NCI-H2227 (cell line): ENCODE data around the gene TSPAN33.
"Not testable (repeated sequence)": the region's sequence is repeated elsewhere in the genome, so short reads cannot be mapped to it uniquely, and the experiment has no call there.

ENCODE experiments used
- DNase-seq: peaks from one replicate; lab custom pipeline; 2025; ENCODE audit not compliant: unreplicated experiment; lab: John Stamatoyannopoulos, UW

TSPAN33 gene

DNA sequence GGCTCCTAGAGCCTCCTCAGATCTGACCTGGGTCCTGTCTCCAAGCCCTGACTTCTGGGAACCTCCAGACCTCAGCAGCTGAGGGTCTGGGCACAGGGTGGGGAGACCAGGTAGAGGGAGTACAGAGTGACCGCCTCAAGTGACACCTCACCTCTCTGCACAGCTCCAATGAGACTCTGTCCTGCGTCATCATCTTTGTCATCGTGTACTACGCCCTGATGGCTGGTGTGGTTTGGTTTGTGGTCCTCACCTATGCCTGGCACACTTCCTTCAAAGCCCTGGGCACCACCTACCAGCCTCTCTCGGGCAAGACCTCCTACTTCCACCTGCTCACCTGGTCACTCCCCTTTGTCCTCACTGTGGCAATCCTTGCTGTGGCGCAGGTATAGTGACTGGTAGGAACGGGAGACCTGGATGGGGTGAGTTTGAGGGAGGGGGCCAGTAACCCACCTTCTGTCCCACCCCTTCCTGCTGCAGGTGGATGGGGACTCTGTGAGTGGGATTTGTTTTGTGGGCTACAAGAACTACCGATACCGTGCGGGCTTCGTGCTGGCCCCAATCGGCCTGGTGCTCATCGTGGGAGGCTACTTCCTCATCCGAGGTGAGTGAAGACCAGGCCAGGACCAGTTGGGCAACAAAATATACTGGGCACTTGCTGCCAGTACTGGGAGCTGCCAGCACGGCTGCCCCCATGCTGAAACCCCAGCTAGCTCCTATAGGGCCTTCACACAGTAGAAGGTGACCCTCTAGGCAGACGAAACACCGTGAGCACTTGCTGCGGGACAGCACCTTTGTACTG lies 61.7 kb downstream of the TSPAN33 start:
- DNase-seq = no peak

DNA sequence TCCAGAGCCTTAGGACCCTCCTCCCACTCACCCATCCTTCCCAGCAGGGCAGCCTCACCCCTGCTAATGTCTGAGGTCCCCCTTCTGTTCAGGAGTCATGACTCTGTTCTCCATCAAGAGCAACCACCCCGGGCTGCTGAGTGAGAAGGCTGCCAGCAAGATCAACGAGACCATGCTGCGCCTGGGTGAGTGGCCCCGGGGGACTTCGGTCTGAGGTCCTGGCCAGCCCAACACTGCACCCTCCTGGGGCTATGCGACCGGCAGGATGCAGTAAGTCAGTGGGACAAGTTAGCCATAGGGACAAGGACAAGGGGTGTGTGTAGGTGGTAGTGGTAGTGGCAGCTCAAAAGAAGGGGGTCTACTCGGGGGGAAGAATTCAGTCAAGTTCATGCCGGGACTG lies 64.2 kb downstream of the TSPAN33 start:
- no peak for DNase-seq

GRCh38 chr7:129209067-129209926 lies 64.8 kb downstream of the TSPAN33 start:
- no peak for DNase-seq

DNA sequence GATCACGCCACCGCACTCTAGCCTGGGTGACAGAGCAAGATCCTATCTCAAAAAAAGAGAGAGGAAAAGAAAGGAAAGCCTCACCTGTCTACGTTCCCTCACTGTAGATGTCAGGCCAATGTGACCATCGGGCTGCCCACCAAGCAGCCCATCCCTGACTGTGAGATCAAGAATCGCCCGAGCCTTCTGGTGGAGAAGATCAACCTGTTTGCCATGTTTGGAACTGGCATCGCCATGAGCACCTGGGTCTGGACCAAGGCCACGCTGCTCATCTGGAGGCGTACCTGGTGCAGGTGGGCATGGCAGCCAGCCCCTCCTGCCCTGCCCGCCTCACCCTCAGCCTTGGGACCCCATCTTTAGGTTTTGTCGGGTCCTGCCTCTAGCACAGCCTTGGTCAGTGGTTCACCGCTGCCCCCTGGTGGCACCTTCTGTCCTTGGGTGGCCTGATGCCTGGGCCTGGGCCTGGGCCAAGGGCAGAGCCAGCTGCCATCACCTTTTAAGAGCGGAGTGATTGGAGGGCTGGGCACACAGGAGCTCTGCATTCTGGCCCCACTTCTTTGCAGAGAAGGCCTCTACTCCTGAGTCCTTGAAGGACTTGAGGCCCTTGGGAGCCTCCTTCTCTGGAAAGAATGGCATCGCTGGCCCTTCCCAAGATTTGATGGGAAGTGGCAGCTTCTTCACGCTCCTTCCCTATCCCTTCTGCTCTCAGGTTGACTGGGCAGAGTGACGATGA lies 65.9 kb downstream of the TSPAN33 start:
- peak; percentile 73 for DNase-seq

GRCh38 chr7:129210989-129211312 lies 66.4 kb downstream of the TSPAN33 start:
- no peak for DNase-seq

GRCh38 chr7:129212126-129212525 lies 67.6 kb downstream of the TSPAN33 start:
- DNase-seq = no peak

- no peak for DNase-seq
Measured at GRCh38 chr7:129212596-129212995, 68.1 kb downstream of the TSPAN33 start.

DNA sequence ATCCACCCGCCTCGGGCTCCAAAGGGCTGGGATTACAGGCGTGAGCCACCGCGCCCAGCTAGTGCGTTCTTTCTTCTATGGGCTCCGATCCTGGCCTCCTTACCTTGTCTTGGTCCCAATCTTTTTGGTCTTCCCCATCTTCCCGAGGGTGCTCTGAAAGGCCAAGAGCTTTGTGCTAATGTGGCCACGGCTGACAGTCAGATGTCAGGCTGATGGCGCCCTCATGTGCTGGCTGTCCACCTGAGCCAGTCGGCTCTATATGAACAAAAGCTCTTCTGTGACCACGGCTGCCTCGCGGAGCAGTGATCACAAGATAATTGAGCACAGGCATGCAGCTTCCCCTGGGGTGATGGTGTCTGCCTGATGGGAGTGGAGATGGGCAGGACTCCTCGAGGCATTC lies 69.3 kb downstream of the TSPAN33 start:
- peak; percentile 77 for DNase-seq

- not testable (repeated sequence) for DNase-seq
Measured at GRCh38 chr7:129215691-129216090, 71.2 kb downstream of the TSPAN33 start.

GRCh38 chr7:129216101-129216715 lies 71.7 kb downstream of the TSPAN33 start:
- DNase-seq = not testable (repeated sequence)

DNA sequence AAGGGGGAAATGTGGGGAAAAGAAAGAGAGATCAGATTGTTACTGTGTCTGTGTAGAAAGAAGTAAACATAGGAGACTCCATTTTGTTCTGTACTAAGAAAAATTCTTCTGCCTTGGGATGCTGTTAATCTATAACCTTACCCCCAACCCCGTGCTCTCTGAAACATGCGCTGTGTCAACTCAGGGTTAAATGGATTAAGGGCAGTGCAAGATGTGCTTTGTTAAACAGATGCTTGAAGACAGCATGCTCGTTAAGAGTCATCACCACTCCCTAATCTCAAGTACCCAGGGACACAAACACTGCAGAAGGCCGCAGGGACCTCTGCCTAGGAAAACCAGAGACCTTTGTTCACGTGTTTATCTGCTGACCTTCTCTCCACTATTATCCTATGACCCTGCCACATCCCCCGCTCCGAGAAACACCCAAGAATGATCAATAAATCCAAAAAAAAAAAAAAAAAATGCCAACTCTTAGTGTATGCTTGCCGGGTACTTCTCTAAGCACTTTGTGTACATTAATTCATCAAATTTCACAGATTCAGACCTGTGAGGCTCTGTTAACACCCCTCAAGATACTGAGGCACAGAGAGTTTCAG lies 72.4 kb downstream of the TSPAN33 start:
- DNase-seq = not testable (repeated sequence)

- peak; percentile 94 for DNase-seq
Measured at GRCh38 chr7:129218514-129219062, 74.1 kb downstream of the TSPAN33 start.

DNA sequence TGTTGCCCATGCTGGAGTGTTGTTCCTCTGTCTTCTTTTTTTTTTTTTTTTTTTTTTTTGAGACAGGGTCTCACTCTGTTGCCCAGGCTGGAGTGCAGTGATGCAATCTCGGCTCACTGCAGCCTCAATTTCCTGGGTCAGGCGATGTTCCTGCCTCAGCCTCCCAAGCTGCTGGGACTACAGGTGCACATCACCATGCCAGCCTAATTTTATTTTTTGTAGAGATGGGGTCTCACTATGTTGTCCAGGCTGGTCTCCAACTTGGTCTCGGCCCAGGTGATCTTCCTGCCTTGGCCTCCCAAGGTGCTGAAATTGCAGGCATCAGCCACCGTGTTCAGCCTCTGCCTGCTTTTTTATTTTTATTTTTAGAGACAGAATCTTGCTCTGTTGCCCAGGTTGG lies 74.7 kb downstream of the TSPAN33 start:
- DNase-seq = not testable (repeated sequence)
